Measurements from ENCODE around the gene FBN1.
A peak's percentile ranks its signal among the peaks of the same experiment; 100 is the strongest.

Gene FBN1

DNA sequence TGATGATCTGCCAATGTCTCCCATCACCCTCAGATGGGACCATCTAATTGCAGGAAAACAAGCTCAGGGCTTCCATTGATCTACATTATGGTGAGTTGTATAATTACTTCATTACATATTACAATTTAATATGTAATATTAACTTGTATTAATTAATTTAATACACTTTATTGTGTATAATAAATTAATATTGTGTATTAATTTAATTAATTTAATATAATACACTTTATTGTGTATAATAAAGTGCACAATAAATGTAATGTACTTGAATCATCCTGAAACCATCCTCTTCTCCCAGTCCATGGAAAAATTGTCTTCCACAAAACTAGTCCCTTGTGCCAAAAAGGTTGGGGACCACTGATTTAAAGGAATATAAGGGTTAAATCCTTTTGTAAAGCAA is 123.4 kb downstream of the FBN1 start:
- DNase-seq (ENCODE audit: low read depth in 2 of 3, low spot score in 1 of 3), result no peak

DNA sequence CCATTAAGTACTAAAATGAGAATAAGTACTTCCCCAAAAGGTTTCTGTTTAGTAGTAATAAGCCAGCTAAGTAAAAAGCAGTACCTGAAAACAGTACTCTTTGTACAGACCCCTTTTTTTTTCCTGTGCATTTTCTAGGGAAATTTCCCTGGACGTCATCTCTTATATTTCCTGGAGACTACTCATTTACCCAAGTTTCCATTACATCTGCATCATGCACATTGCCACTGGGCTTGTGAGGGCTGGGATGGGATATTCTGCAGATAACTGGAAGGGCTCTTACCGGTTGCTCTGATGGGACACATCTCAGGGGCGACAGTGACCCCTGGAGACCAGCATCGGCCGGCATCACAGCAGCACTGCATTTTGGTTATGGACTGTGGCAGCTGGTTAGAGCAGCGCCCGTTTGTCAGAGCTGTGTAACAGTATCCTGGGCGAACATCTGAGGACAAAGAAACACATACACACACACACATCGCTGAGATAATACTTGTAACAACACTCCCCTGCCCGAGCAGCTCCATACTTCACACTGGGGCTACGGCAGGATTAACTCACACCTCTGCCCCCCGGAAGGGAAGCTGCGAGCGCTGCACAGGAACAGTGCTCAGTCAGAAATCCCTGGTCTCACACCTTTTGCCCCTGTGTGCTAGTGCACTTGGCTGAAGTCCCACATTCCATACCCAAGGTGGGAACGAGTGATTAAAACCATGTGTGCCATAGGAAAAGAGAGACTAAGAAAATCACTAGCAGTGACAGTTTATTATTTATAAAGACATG is 124.9 kb downstream of the FBN1 start:
- DNase-seq (ENCODE audit: low read depth in 2 of 3, low spot score in 1 of 3), result no peak

DNA sequence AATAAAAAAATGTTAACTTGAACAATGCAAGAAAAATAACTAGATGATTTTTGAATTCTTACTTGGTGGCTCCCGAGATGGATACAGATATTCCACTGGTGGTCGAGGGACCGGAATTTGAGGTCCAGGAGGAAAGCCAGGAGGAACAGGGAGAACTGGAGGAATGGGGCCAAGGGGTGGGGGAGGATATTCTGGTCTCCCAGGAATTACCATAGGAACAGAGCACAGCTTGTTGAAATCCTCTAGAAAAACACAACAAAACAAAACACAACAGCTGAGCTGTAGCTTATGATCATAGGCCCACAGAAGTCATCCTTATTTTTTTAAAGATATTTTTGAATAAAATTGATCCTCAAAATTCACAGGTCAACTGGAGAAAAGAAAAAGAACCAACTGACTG is 129.4 kb downstream of the FBN1 start:
- no peak for DNase-seq (ENCODE audit: low read depth in 2 of 3, low spot score in 1 of 3)

DNA sequence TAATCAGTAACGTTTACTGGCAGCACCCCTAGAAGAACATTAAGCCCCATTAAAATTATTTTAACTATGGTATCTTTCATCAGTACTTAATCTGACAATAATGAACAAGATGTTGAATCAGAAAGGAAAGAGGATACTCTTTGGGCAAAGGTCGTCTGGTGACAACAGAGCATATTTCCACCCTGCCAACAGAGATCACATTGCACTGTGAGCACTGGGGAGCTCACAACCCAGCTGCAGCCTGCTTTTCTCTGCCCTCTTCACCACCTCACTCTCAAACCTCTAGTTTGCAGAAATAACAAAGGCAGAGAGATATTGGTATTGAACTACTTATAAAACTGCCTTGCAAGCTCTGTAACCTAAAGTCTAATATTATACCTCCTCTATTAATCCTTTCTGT is 130.0 kb downstream of the FBN1 start:
- no peak for DNase-seq (ENCODE audit: low read depth in 2 of 3, low spot score in 1 of 3)

DNA sequence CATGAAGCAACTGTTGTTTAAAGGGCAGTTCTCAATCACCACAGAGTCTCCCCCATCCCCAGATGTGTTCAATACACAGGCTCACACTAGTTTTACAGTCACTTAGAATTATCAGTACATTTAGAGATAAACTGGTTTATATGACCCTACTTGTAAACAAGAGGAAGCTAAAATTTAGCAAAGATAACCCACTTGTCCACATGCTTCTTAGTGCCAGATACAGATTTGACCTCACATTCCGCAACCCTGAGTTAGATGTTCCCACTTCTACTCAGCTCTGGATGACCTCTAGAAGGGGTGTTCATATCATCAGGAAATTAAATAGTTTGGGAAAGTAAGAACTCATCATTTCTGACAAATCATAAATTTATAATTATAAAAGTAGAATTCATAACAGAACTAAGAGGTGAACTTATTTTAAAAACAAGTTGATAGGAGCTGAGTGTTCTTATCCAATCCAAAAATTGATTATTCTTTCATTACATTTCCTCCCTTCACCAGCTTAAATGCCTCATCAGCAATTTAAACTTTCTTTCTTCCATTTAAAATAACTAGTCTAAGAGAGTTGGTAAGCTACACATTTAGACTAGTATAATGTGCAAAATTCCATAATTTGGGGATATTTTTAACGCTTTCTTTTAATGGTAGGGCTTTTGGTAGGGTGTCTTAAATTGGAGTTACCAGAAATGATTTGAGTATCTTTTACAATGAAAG is 131.2 kb downstream of the FBN1 start:
- DNase-seq (ENCODE audit: low read depth in 2 of 3, low spot score in 1 of 3), result no peak

DNA sequence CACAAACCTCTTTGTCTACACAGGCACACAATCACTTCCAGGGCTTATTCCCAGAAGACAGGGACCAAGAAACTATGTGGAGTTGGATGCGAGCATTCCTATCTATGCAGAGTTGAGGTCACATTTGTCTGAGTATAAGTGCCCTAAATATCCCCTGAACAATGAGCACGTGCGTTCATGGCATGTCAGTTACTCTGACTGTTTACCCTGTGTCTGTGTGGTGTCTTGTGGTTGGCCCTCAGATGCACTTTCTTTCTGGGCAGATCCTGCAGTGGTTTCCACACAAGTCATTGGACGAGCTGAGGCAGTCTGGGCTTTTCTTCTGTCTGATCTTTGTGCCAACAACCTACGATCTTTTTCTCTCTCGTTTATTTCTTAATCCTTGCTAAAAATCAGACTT is 134.5 kb downstream of the FBN1 start:
- no peak for DNase-seq (ENCODE audit: low read depth in 2 of 3, low spot score in 1 of 3)

DNA sequence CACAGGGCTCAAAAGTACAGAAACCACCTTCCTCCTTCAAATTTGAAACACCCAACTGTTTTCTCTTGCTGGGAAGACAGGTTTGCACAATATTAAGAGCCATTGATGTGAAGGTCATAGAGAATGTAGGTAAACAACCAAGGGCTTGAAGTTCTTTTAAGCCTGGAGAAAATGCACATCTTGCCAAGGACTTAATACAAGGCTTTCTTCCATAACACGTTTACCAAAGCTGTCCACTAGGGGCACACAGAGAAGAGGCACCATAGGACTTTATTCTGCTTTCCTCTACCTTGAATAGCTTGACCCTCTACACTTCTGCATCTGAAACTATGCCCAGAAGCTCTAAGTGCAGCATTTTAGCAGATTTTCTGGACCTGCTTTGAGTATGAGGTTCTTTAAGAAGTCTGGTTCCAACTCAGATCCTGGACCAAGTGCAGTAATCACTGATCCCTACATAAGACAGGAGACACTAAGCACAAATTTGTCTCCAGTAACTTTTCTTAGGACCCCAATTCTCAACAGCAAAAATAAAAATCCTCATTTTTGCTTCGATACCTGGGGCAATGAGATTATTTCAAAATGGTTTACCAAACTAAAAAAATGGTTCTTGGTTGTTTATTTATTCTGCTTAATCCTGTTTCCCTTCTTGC is 138.0 kb downstream of the FBN1 start:
- peak in 1 of 3 donors; percentile 4 for DNase-seq (ENCODE audit: low read depth in 2 of 3, low spot score in 1 of 3)

GRCh38 chr15:48505067-48505466 is 140.4 kb downstream of the FBN1 start:
- DNase-seq (ENCODE audit: low read depth in 2 of 3, low spot score in 1 of 3), result no peak

DNA sequence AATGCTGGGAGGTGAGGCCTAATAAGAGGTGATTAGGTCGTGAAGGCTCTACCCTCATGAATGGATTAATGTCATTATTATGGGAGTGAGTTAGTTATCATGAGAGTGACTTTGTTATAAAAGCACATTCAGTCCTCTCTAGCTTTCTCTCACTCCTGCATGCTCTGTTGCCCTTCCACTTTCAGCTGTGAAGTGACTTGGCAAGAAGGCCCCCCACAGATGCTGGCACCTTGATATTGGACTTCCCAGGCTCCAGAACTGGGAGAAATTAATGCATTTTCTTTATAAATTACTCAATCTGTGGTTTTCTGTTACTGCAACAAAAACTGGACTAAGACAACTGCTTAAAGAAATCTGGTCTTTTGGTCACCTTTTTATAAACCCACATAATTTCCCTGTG is 144.3 kb downstream of the FBN1 start:
- no peak for DNase-seq (ENCODE audit: low read depth in 2 of 3, low spot score in 1 of 3)

- DNase-seq (ENCODE audit: low read depth in 2 of 3, low spot score in 1 of 3), result no peak
These were observed 144.9 kb downstream of the FBN1 start for GRCh38 chr15:48500595-48500994.

GRCh38 chr15:48499978-48500377 is 145.5 kb downstream of the FBN1 start:
- no peak for DNase-seq (ENCODE audit: low read depth in 2 of 3, low spot score in 1 of 3)

- DNase-seq (ENCODE audit: low read depth in 2 of 3, low spot score in 1 of 3), result no peak
These were observed 146.7 kb downstream of the FBN1 start for GRCh38 chr15:48498828-48499227.

- DNase-seq (ENCODE audit: low read depth in 2 of 3, low spot score in 1 of 3), result no peak
These were observed 150.9 kb downstream of the FBN1 start for GRCh38 chr15:48494631-48495030.

- DNase-seq (ENCODE audit: low read depth in 2 of 3, low spot score in 1 of 3), result no peak
These were observed 151.7 kb downstream of the FBN1 start for GRCh38 chr15:48493763-48494225.

- no peak for DNase-seq (ENCODE audit: low read depth in 2 of 3, low spot score in 1 of 3)
These were observed 152.3 kb downstream of the FBN1 start for GRCh38 chr15:48493084-48493762.

- no peak for DNase-seq (ENCODE audit: low read depth in 2 of 3, low spot score in 1 of 3)
These were observed 159.3 kb downstream of the FBN1 start for GRCh38 chr15:48486228-48486627.

DNA sequence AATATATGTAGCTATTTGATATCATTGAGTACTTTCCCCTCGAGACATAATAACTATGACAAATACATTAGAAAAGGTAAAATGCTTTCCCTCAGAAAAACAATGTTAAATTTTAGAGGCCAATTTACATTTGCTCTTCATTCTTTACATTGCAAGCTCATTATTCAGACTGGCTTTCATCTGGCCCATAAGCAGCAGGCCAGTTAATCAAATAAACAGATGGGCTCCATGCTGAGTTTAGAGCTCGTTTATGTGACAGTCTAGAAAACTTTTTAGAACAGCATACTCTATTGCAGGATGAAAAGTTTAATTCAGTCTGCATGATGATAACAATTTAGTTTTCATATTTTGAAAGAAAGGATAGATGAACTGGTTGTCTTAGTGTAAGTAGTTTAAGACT is 163.7 kb downstream of the FBN1 start:
- no peak for DNase-seq (ENCODE audit: low read depth in 2 of 3, low spot score in 1 of 3)

DNA sequence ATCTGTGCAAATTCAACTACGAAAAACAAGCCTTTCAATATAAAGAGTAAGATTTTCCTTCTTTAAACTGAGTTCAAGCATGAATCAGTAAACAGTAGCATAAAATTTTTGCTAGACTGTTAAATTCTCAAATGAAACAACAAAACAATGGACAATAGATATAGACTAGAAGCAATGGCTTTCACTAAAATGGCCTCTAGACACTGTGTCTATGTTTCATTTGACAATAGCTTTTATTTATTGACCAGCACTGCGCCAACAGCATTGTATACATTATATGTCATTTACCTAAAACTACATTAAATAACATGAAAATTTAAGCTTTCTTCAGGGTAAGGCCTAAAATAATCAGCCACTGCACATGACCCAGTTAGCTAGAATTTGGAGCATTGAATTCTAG is 165.8 kb downstream of the FBN1 start:
- DNase-seq (ENCODE audit: low read depth in 2 of 3, low spot score in 1 of 3), result no peak

GRCh38 chr15:48478581-48478980 is 166.9 kb downstream of the FBN1 start:
- DNase-seq (ENCODE audit: low read depth in 2 of 3, low spot score in 1 of 3), result no peak

DNA sequence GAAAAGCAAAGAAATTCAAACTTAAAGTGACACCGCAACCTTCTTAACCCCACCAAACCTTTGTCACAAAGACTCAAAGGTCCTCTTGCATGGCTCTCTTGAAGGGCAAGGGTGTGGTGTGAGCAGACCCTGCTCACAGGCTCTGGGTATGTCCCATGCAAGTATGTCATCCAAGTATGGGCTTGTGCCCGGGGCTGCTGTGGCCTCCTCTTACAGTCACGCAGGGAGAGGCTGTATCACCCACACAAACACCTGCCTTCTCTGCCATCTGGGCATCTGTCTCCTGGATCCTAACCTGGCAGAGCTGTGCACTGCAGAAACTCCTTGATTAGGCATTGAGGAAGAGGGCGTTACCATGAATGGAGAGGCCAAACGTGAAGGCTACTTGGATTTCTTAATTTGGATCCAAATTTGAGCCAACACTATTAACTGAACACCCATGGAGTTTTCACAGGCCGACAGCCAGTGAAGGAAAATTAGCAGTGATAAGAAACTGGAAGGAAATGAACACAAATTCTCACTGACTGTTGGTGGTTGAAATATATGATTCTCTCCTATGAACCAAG is 167.6 kb downstream of the FBN1 start:
- no peak for DNase-seq (ENCODE audit: low read depth in 2 of 3, low spot score in 1 of 3)

Data from stimulated activated CD4-positive, alpha-beta T cell treated with anti-CD3 and anti-CD28 coated beads, Interleukin-12 subunit alpha, Interleukin-12 subunit beta, amount 100 ng/mL, for 48 hours (primary cell).